ENCODE measurements around the gene C6orf52. TPM values are rescaled to one million over a fixed set of nuclear protein-coding genes. Genes with fewer than 3 reads are reported as not detected.
A peak's percentile ranks its signal among the peaks of the same experiment; 100 is the strongest.

The C6orf52 gene
- total and polyA plus RNA-seq, 2 of the 13 experiments (the other 11 are each of a cell fraction or from before 2014, with no cell fraction given) = 0.50 to 0.53 TPM

DNA sequence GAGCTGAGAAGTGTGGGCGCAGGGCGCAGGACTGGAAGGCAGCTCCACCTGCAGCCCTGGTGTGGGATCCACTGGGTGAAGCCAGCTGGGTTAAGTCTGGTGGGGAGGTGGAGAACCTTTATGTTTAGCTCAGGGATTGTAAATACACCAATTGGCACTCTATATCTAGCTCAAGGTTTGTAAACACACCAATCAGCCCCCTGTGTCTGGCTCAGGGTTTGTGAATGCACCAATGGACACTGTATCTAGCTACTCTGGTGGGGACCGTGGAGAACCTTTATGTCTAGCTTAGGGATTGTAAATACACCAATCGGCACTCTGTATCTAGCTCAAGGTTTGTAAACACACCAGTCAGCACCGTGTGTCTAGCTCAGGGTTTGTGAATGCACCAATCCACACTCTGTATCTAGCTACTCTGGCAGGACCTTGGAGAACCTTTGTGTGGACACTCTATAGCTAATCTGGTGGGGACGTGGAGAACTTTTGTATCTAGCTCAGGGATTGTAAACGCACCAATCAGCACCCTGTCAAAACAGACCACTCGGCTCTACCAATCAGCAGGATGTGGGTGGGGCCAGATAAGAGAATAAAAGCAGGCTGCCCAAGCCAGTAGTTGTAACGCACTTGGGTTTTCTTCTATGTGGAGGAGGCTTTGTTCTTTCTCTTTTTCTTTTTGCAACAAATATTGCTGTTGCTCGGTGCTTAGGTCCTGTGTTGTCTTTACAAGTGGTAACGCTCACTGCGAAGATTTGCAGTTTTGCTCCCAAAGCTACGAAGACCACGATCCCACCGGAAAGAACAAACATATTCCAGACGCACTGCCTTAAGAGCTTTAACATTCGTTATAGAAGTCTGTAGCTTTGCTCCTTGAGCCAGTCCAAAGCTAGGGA lies 26.8 kb upstream of the C6orf52 start (continued):
- TF ChIP-seq, protein P1, sequence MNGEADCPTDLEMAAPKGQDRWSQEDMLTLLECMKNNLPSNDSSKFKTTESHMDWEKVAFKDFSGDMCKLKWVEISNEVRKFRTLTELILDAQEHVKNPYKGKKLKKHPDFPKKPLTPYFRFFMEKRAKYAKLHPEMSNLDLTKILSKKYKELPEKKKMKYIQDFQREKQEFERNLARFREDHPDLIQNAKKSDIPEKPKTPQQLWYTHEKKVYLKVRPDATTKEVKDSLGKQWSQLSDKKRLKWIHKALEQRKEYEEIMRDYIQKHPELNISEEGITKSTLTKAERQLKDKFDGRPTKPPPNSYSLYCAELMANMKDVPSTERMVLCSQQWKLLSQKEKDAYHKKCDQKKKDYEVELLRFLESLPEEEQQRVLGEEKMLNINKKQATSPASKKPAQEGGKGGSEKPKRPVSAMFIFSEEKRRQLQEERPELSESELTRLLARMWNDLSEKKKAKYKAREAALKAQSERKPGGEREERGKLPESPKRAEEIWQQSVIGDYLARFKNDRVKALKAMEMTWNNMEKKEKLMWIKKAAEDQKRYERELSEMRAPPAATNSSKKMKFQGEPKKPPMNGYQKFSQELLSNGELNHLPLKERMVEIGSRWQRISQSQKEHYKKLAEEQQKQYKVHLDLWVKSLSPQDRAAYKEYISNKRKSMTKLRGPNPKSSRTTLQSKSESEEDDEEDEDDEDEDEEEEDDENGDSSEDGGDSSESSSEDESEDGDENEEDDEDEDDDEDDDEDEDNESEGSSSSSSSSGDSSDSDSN (CRISPR knock-in tag; IDR thresholded peaks at IDR 0.05) = peak; percentile 63; the same call in 1 of the 2 replicates
- TF ChIP-seq, protein P2, sequence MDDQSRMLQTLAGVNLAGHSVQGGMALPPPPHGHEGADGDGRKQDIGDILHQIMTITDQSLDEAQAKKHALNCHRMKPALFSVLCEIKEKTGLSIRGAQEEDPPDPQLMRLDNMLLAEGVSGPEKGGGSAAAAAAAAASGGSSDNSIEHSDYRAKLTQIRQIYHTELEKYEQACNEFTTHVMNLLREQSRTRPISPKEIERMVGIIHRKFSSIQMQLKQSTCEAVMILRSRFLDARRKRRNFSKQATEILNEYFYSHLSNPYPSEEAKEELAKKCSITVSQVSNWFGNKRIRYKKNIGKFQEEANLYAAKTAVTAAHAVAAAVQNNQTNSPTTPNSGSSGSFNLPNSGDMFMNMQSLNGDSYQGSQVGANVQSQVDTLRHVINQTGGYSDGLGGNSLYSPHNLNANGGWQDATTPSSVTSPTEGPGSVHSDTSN (CRISPR knock-in tag; IDR thresholded peaks at IDR 0.05; ENCODE audit: borderline replicate concordance) = 0 out of 2 replicates have a peak, but pooled peaks have one; percentile 40
- TF ChIP-seq ZNF329 (CRISPR knock-in tag; IDR thresholded peaks at IDR 0.05; ENCODE audit: low read depth) = peak; percentile 36; the same call in 1 of the 2 replicates
- TF ChIP-seq, protein P3, sequence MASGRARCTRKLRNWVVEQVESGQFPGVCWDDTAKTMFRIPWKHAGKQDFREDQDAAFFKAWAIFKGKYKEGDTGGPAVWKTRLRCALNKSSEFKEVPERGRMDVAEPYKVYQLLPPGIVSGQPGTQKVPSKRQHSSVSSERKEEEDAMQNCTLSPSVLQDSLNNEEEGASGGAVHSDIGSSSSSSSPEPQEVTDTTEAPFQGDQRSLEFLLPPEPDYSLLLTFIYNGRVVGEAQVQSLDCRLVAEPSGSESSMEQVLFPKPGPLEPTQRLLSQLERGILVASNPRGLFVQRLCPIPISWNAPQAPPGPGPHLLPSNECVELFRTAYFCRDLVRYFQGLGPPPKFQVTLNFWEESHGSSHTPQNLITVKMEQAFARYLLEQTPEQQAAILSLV (CRISPR knock-in tag; IDR thresholded peaks at IDR 0.05; ENCODE audit: borderline replicate concordance) = peak; percentile 51; the same call in 1 of the 2 replicates
- TF ChIP-seq SAP130 (CRISPR knock-in tag; IDR thresholded peaks at IDR 0.05; ENCODE audit: low read depth) = peak; percentile 62; the same call in 1 of the 2 replicates
- TF ChIP-seq ZFP1 (CRISPR knock-in tag; IDR thresholded peaks at IDR 0.05) = 0 out of 2 replicates have a peak, but pooled peaks have one; percentile 52
- peak; percentile 26; the same call in 1 of the 2 replicates for TF ChIP-seq ATF1 (CRISPR knock-in tag; IDR thresholded peaks at IDR 0.05)
- TF ChIP-seq FOSL2 (CRISPR knock-in tag; IDR thresholded peaks at IDR 0.05) = peak; percentile 27
- peak; percentile 65 for TF ChIP-seq THAP11 (CRISPR knock-in tag; IDR thresholded peaks at IDR 0.05)
- TF ChIP-seq ZNF138 (CRISPR knock-in tag; IDR thresholded peaks at IDR 0.05; ENCODE audit: low read depth) = 0 out of 2 replicates have a peak, but pooled peaks have one; percentile 66
- peak; percentile 13 to 20; a peak in 1 of 4 replicates for TF ChIP-seq EP300 (IDR thresholded peaks at IDR 0.05; ENCODE audit: low read depth in 2 of 2, low read length in 2 of 2)
- 0 out of 2 replicates have a peak, but pooled peaks have one; percentile 39 for TF ChIP-seq EP300 (CRISPR knock-in tag; IDR thresholded peaks at IDR 0.05; ENCODE audit: borderline replicate concordance)
- TF ChIP-seq ARNT2 (CRISPR knock-in tag; IDR thresholded peaks at IDR 0.05; ENCODE audit: low read depth) = peak; percentile 75
- TF ChIP-seq RBFOX2 (IDR thresholded peaks at IDR 0.05; ENCODE audit: low read depth, low read length) = peak; percentile 89
- TF ChIP-seq HDAC1 (CRISPR knock-in tag; IDR thresholded peaks at IDR 0.05) = peak; percentile 55
- TF ChIP-seq ZBTB21 (CRISPR knock-in tag; IDR thresholded peaks at IDR 0.05) = 0 out of 2 replicates have a peak, but pooled peaks have one; percentile 35
- TF ChIP-seq NR2F2 (IDR thresholded peaks at IDR 0.05; ENCODE audit: borderline replicate concordance, low read depth) = peak; percentile 37; the same call in 1 of the 2 replicates
- 0 out of 2 replicates have a peak, but pooled peaks have one; percentile 3 for TF ChIP-seq SALL2 (CRISPR knock-in tag; IDR thresholded peaks at IDR 0.05)
- TF ChIP-seq RFX5 (IDR thresholded peaks at IDR 0.05; ENCODE audit: low read depth, low read length) = peak; percentile 59
- TF ChIP-seq, protein P4, sequence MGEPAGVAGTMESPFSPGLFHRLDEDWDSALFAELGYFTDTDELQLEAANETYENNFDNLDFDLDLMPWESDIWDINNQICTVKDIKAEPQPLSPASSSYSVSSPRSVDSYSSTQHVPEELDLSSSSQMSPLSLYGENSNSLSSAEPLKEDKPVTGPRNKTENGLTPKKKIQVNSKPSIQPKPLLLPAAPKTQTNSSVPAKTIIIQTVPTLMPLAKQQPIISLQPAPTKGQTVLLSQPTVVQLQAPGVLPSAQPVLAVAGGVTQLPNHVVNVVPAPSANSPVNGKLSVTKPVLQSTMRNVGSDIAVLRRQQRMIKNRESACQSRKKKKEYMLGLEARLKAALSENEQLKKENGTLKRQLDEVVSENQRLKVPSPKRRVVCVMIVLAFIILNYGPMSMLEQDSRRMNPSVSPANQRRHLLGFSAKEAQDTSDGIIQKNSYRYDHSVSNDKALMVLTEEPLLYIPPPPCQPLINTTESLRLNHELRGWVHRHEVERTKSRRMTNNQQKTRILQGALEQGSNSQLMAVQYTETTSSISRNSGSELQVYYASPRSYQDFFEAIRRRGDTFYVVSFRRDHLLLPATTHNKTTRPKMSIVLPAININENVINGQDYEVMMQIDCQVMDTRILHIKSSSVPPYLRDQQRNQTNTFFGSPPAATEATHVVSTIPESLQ (CRISPR knock-in tag; conservative IDR thresholded peaks at IDR 0.05) = 0 out of 2 replicates have a peak, but pooled peaks have one; percentile 52
- 0 out of 2 replicates have a peak, but pooled peaks have one; percentile 34 for TF ChIP-seq ZBTB7B (CRISPR knock-in tag; IDR thresholded peaks at IDR 0.05)
- TF ChIP-seq ZSCAN31 (CRISPR knock-in tag; IDR thresholded peaks at IDR 0.05; ENCODE audit: low read depth) = peak; percentile 68; the same call in 1 of the 2 replicates
- TF ChIP-seq AKAP8 (CRISPR knock-in tag; IDR thresholded peaks at IDR 0.05) = peak; percentile 60; the same call in 1 of the 2 replicates
